Thymus (tissue), 11 donors: ENCODE results near the gene MTNR1A. TPM values are rescaled to one million over a fixed set of nuclear protein-coding genes. Genes with fewer than 3 reads are reported as not detected.

Experiments used
- DNase-seq, 9 donors: peaks; one replicate each; pipeline ENCODE4 v3.0.0-alpha.2; 2013; ENCODE audit warnings: low spot score in 9 of 9, low read depth in 6 of 9, missing footprints in 1 of 9
- H3K27ac ChIP-seq, 2 donors: one replicate each; pipeline ENCODE4 v1.5.1; 2013; ENCODE audit warnings: control low read depth in 1 of 2, low read depth in 1 of 2, low read length in 1 of 2, mild to moderate bottlenecking in 1 of 2, moderate library complexity in 1 of 2
- H3K27me3 ChIP-seq, 2 donors: one replicate each; pipeline ENCODE4 v1.5.1; 2013; ENCODE audit warnings: low read length in 1 of 2; ENCODE audit not compliant: control insufficient read depth in 2 of 2, insufficient read depth in 1 of 2
- H3K36me3 ChIP-seq, 2 donors: one replicate each; pipeline ENCODE4 v1.5.1; 2013; ENCODE audit warnings: low read length in 1 of 2, mild to moderate bottlenecking in 1 of 2, moderate library complexity in 1 of 2; ENCODE audit not compliant: control insufficient read depth in 2 of 2, insufficient read depth in 2 of 2
- H3K4me1 ChIP-seq, 2 donors: one replicate each; pipeline ENCODE4 v1.5.1; 2013; ENCODE audit warnings: low read length in 2 of 2; ENCODE audit not compliant: control insufficient read depth in 2 of 2, insufficient read depth in 2 of 2
- H3K4me3 ChIP-seq, 2 donors: one replicate each; pipeline ENCODE4 v1.5.1; 2013; ENCODE audit warnings: low read length in 2 of 2, control low read depth in 1 of 2, mild to moderate bottlenecking in 1 of 2
- H3K9me3 ChIP-seq, 2 donors: one replicate each; pipeline ENCODE4 v1.5.1; 2013; ENCODE audit warnings: low read length in 1 of 2, mild to moderate bottlenecking in 1 of 2; ENCODE audit not compliant: control insufficient read depth in 2 of 2, insufficient read depth in 1 of 2
- WGBS: extraction: QIAGEN DNeasy Blood & Tissue Kit; methylation state at CpG from one replicate; pipeline ENCODE4 v1.1.7; 2013; 5-methylcytosine and 5-hydroxymethylcytosine counted together
- polyA plus RNA-seq: library from polyadenylated mRNA; stranded (reverse); fragments of 200-250 nt; gene quantifications from one replicate; pipeline ENCODE4 v1.2.3, GENCODE V29; 2013
- total RNA-seq: library from RNA; stranded (reverse); fragments of 120-200 nt; gene quantifications from one replicate; pipeline ENCODE4 v1.2.4, GENCODE V29; 2013
- donor health status: healthy.

The MTNR1A gene
- total and polyA plus RNA-seq, 2 donors = 0.05 TPM; not detected in 1

- H3K4me1 ChIP-seq = no peaks in the 10 kb centered on the region
- WGBS = 73% methylated on average over 23 of the region's 23 CpGs
- no peaks in the 10 kb centered on the region for H3K36me3 ChIP-seq
- no peak overlapping the region for H3K27ac ChIP-seq
- H3K27me3 ChIP-seq = no peaks in the 10 kb centered on the region
- DNase-seq = no peak
- no peak overlapping the region for H3K4me3 ChIP-seq
- peaks cover 0 to 3% of the 10 kb centered on the region in 2 donors for H3K9me3 ChIP-seq
These were observed 15.0 kb upstream of the MTNR1A start for GRCh38 chr4:186570193-186570996.

- H3K27ac ChIP-seq = no peak overlapping the region
- no peaks in the 10 kb centered on the region for H3K36me3 ChIP-seq
- no peaks in the 10 kb centered on the region for H3K27me3 ChIP-seq
- no peak for DNase-seq
- 80% methylated on average over 10 of the region's 10 CpGs for WGBS
- H3K4me3 ChIP-seq = no peak overlapping the region
- peaks cover 0 to 3% of the 10 kb centered on the region in 2 donors for H3K9me3 ChIP-seq
- H3K4me1 ChIP-seq = no peaks in the 10 kb centered on the region
These were observed 14.3 kb upstream of the MTNR1A start for GRCh38 chr4:186569533-186570192.

DNA sequence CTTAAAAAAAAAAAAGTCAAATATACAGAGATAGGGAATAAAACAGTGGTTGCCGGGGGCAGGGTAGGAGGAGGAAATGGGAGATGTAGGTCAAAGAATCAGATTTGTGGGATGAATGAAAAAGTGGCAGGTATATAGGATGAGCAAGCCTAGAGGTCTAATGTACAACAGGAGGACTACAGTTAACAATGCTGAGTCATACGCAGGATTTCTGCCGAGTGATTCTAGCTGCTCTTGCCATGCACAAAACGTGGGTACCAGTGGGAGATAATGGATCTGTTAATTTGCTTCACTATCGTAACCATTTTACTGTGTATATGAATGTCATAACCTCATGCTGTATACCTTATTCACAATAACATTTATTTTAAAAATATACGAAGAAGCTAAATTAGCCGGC lies 10.7 kb upstream of the MTNR1A start:
- Histone ChIP-seq H3K27ac (no peak overlapping the region), H3K36me3 (no peaks in the 10 kb centered on the region), H3K9me3 (no peaks in the 10 kb centered on the region), H3K4me1 (no peaks in the 10 kb centered on the region), H3K27me3 (no peaks in the 10 kb centered on the region), H3K4me3 (no peak overlapping the region)
- 90% methylated on average over 7 of the region's 7 CpGs for WGBS
- DNase-seq = no peak

DNA sequence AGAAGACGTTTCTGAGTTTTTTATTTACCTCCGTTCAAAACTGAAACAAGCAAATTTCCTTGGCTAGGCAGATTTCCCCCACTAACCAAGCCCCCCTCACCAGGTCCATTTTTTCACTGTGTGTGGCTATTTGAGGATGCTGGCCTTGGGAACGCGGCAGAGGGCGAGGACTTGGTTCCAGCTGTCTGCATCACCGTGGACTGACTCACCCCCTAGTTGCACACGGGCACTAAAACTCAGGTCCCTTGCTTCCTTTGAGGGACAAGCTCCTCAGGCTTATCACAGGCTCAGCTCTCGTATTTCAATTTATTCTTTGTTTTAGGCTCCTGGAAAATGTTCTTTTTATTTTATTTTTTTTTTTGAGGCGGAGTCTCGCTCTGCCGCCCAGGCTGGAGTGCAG lies 8.4 kb upstream of the MTNR1A start:
- Histone ChIP-seq H3K4me3 (no peak overlapping the region), H3K36me3 (no peaks in the 10 kb centered on the region), H3K4me1 (no peaks in the 10 kb centered on the region), H3K27me3 (no peaks in the 10 kb centered on the region), H3K9me3 (no peaks in the 10 kb centered on the region), H3K27ac (no peak overlapping the region)
- DNase-seq = no peak
- WGBS = 93% methylated on average over 11 of the region's 11 CpGs

- Histone ChIP-seq H3K27ac (no peak overlapping the region), H3K36me3 (no peaks in the 10 kb centered on the region), H3K4me1 (no peaks in the 10 kb centered on the region), H3K9me3 (no peaks in the 10 kb centered on the region), H3K27me3 (no peaks in the 10 kb centered on the region), H3K4me3 (no peak overlapping the region)
- DNase-seq = no peak
- WGBS = 83% methylated on average over 1 of the region's 1 CpG
These were observed 6.4 kb upstream of the MTNR1A start for GRCh38 chr4:186561748-186562147.

DNA sequence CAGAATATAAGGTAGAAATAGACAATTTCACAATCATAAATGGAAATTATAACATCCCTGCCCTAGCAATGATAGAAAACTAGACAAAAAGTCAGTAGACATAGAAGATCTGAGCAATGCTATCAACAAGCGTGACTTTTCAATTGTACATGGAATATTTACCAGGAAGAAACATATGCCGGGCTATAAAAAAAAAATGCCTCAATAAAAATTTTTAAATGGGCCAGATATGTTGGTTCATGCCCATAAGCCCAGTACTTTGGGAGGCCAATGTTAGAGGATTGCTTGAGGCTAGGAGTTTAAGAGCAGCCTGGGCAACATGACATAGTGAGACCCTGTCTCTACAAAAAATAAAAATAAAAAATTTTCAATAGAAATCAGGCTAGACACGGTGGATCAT lies 5.3 kb upstream of the MTNR1A start:
- H3K27ac ChIP-seq = no peak overlapping the region
- no peak overlapping the region for H3K4me3 ChIP-seq
- 97% methylated on average over 3 of the region's 3 CpGs for WGBS
- no peak for DNase-seq
- H3K36me3 ChIP-seq = no peaks in the 10 kb centered on the region
- H3K27me3 ChIP-seq = peaks cover 0 to under 1% of the 10 kb centered on the region in 2 donors
- no peaks in the 10 kb centered on the region for H3K4me1 ChIP-seq
- H3K9me3 ChIP-seq = no peaks in the 10 kb centered on the region

GRCh38 chr4:186557486-186557885 lies 2.1 kb upstream of the MTNR1A start:
- Histone ChIP-seq H3K27me3 (peaks cover 3 to 14% of the 10 kb centered on the region in 2 donors), H3K9me3 (no peaks in the 10 kb centered on the region), H3K4me3 (no peak overlapping the region), H3K27ac (no peak overlapping the region), H3K36me3 (no peaks in the 10 kb centered on the region), H3K4me1 (no peaks in the 10 kb centered on the region)
- no peak for DNase-seq
- 88% methylated on average over 3 of the region's 3 CpGs for WGBS

DNA sequence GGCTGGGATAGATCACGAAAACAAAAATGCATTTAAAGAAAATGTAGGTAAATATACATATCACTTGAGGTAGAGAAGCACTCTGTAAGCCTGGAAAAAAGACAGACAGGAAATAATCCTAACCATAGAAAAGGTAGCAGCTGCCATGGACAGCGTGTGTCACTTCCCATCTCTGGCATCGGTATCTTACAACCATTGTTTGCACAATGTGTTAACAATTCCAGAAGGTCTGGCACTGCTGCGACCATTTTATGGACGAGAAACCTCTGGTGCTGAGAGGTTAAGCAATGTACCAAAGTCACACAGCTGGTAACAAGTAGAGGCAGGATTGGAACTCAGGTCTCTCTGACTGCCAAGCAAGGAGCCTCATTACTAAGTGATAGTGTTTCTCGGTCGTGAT lies 1.7 kb upstream of the MTNR1A start:
- Histone ChIP-seq H3K27ac (no peak overlapping the region), H3K36me3 (no peaks in the 10 kb centered on the region), H3K4me3 (no peak overlapping the region), H3K4me1 (no peaks in the 10 kb centered on the region), H3K9me3 (no peaks in the 10 kb centered on the region), H3K27me3 (peaks cover 3 to 14% of the 10 kb centered on the region in 2 donors)
- DNase-seq = no peak
- WGBS = 72% methylated on average over 7 of the region's 7 CpGs

- Histone ChIP-seq H3K4me1 (no peaks in the 10 kb centered on the region), H3K36me3 (no peaks in the 10 kb centered on the region), H3K4me3 (no peak overlapping the region), H3K9me3 (no peaks in the 10 kb centered on the region), H3K27me3 (peaks cover 3 to 14% of the 10 kb centered on the region in 2 donors), H3K27ac (no peak overlapping the region)
- DNase-seq = no peak
- WGBS = 6% methylated on average over 12 of the region's 12 CpGs
These were observed 841 bp downstream of the MTNR1A start for GRCh38 chr4:186554539-186554913.
